Effector memory CD8-positive, alpha-beta T cell (primary cell): ENCODE results near the gene EHD3.

Experiments used
- ATAC-seq: fragments of 150-1000 bp; cut with Tn5 transposase; replicated peaks from 2 replicates; pipeline ENCODE4 v1.10.0; 2021; ENCODE audit warnings: mild to moderate bottlenecking, moderate library complexity
- DNase-seq, 3 experiments: peaks; one replicate each; pipeline ENCODE4 v3.0.0; 2021
- H3K27ac Mint-ChIP-seq, 2 donors: one replicate each; pipeline ENCODE4 v1.8.0; 2022; ENCODE audit warnings: mild to moderate bottlenecking in 2 of 2, mixed read lengths in 2 of 2, moderate library complexity in 2 of 2
- H3K27me3 Mint-ChIP-seq, 2 donors: one replicate each; pipeline ENCODE4 v1.8.0; 2022; ENCODE audit warnings: mixed read lengths in 2 of 2
- H3K36me3 Mint-ChIP-seq: one replicate; pipeline ENCODE4 v1.8.0; 2022; ENCODE audit warnings: mild to moderate bottlenecking, moderate library complexity, mixed read lengths; ENCODE audit not compliant: insufficient read depth
- H3K4me1 Mint-ChIP-seq, 2 donors: one replicate each; pipeline ENCODE4 v1.8.0; 2022; ENCODE audit warnings: low read depth in 2 of 2, mixed read lengths in 2 of 2
- H3K4me3 Mint-ChIP-seq, 2 donors: one replicate each; pipeline ENCODE4 v1.8.0; 2022; ENCODE audit warnings: mild to moderate bottlenecking in 2 of 2, mixed read lengths in 2 of 2, moderate library complexity in 2 of 2
- H3K9me3 Mint-ChIP-seq, 2 donors: one replicate each; pipeline ENCODE4 v1.8.0; 2022; ENCODE audit warnings: mixed read lengths in 2 of 2

The EHD3 gene

GRCh38 chr2:31234683-31235503 lies 941 bp downstream of the EHD3 start:
- DNase-seq (no peak), ATAC-seq (no peak)
- H3K4me1 Mint-ChIP-seq = peaks cover 9 to 15% of the 10 kb centered on the region in 2 donors
- H3K4me3 Mint-ChIP-seq = peak overlapping the region; percentile 79 to 81
- H3K27ac Mint-ChIP-seq = peak overlapping the region in 1 of 2 donors; percentile 56
- peaks cover 0 to 17% of the 10 kb centered on the region in 2 donors for H3K27me3 Mint-ChIP-seq
- no peaks in the 10 kb centered on the region for H3K9me3 Mint-ChIP-seq
- no peaks in the 10 kb centered on the region for H3K36me3 Mint-ChIP-seq

- peaks cover 9 to 17% of the 10 kb centered on the region in 2 donors for H3K4me1 Mint-ChIP-seq
Measured at GRCh38 chr2:31235504-31235902, 1.6 kb downstream of the EHD3 start.

GRCh38 chr2:31236433-31237205 lies 2.7 kb downstream of the EHD3 start:
- no peak for DNase-seq
- Mint-ChIP-seq H3K27me3 (peaks cover 0 to 3% of the 10 kb centered on the region in 2 donors), H3K4me1 (peaks cover 9 to 17% of the 10 kb centered on the region in 2 donors), H3K9me3 (no peaks in the 10 kb centered on the region), H3K27ac (no peak overlapping the region), H3K4me3 (no peak overlapping the region), H3K36me3 (no peaks in the 10 kb centered on the region)
- no peak for ATAC-seq

More at GRCh38 chr2:31235504-31235902, 1.6 kb downstream of the EHD3 start:
- H3K27ac Mint-ChIP-seq = peak overlapping the region in 1 of 2 donors; percentile 56
- peak overlapping the region; percentile 79 to 81 for H3K4me3 Mint-ChIP-seq
- peaks cover 0 to 14% of the 10 kb centered on the region in 2 donors for H3K27me3 Mint-ChIP-seq
- DNase-seq (no peak), ATAC-seq (no peak)
- H3K9me3 Mint-ChIP-seq = no peaks in the 10 kb centered on the region
- H3K36me3 Mint-ChIP-seq = no peaks in the 10 kb centered on the region

- Mint-ChIP-seq H3K9me3 (no peaks in the 10 kb centered on the region), H3K36me3 (no peaks in the 10 kb centered on the region), H3K4me1 (peaks cover 9 to 17% of the 10 kb centered on the region in 2 donors), H3K4me3 (no peak overlapping the region), H3K27me3 (no peaks in the 10 kb centered on the region), H3K27ac (no peak overlapping the region)
- DNase-seq (no peak), ATAC-seq (no peak)
Measured at GRCh38 chr2:31237348-31238017, 3.5 kb downstream of the EHD3 start.

- DNase-seq (no peak), ATAC-seq (no peak)
- Mint-ChIP-seq H3K36me3 (no peaks in the 10 kb centered on the region), H3K27me3 (no peaks in the 10 kb centered on the region), H3K4me1 (peaks cover 9 to 14% of the 10 kb centered on the region in 2 donors), H3K9me3 (no peaks in the 10 kb centered on the region), H3K27ac (peak overlapping the region in 1 of 2 donors; percentile 45), H3K4me3 (no peak overlapping the region)
Measured at GRCh38 chr2:31238126-31238905, 4.4 kb downstream of the EHD3 start.

- Mint-ChIP-seq H3K4me3 (no peak overlapping the region), H3K9me3 (no peaks in the 10 kb centered on the region), H3K4me1 (peaks cover 9 to 13% of the 10 kb centered on the region in 2 donors), H3K27ac (peak overlapping the region in 1 of 2 donors; percentile 45), H3K36me3 (peaks cover under 1% of the 10 kb centered on the region), H3K27me3 (no peaks in the 10 kb centered on the region)
- ATAC-seq (no peak), DNase-seq (no peak)
Measured at GRCh38 chr2:31238906-31239592, 5.1 kb downstream of the EHD3 start.

GRCh38 chr2:31239593-31240177 lies 5.7 kb downstream of the EHD3 start:
- H3K36me3 Mint-ChIP-seq = peaks cover 4% of the 10 kb centered on the region
- H3K27me3 Mint-ChIP-seq = no peaks in the 10 kb centered on the region
- H3K27ac Mint-ChIP-seq = no peak overlapping the region
- H3K4me1 Mint-ChIP-seq = peaks cover 9 to 11% of the 10 kb centered on the region in 2 donors
- no peak overlapping the region for H3K4me3 Mint-ChIP-seq
- ATAC-seq (no peak), DNase-seq (no peak)
- H3K9me3 Mint-ChIP-seq = no peaks in the 10 kb centered on the region

- Mint-ChIP-seq H3K27me3 (no peaks in the 10 kb centered on the region), H3K36me3 (peaks cover 4% of the 10 kb centered on the region), H3K9me3 (no peaks in the 10 kb centered on the region), H3K27ac (peak overlapping the region in 1 of 2 donors; percentile 18), H3K4me1 (peaks cover 1 to 5% of the 10 kb centered on the region in 2 donors), H3K4me3 (no peak overlapping the region)
- DNase-seq = no peak
- no peak for ATAC-seq
Measured at GRCh38 chr2:31240381-31241365, 6.7 kb downstream of the EHD3 start.

- Mint-ChIP-seq H3K27ac (no peak overlapping the region), H3K27me3 (no peaks in the 10 kb centered on the region), H3K9me3 (no peaks in the 10 kb centered on the region), H3K4me1 (peaks cover 0 to 5% of the 10 kb centered on the region in 2 donors), H3K4me3 (no peak overlapping the region), H3K36me3 (peaks cover 4% of the 10 kb centered on the region)
- ATAC-seq (no peak), DNase-seq (no peak)
Measured at GRCh38 chr2:31241625-31242270, 7.8 kb downstream of the EHD3 start.

GRCh38 chr2:31243053-31243452 lies 9.1 kb downstream of the EHD3 start:
- H3K9me3 Mint-ChIP-seq = no peaks in the 10 kb centered on the region
- H3K27me3 Mint-ChIP-seq = no peaks in the 10 kb centered on the region
- H3K4me3 Mint-ChIP-seq = no peak overlapping the region
- peaks cover 4% of the 10 kb centered on the region for H3K36me3 Mint-ChIP-seq
- H3K27ac Mint-ChIP-seq = no peak overlapping the region
- DNase-seq (no peak), ATAC-seq (no peak)
- peaks cover 0 to 5% of the 10 kb centered on the region in 2 donors for H3K4me1 Mint-ChIP-seq

- ATAC-seq = no peak
- Mint-ChIP-seq H3K36me3 (peaks cover 4% of the 10 kb centered on the region), H3K27ac (no peak overlapping the region)
Measured at GRCh38 chr2:31244101-31244500, 10.1 kb downstream of the EHD3 start.

More at GRCh38 chr2:31244101-31244500, 10.1 kb downstream of the EHD3 start:
- no peak for DNase-seq
- Mint-ChIP-seq H3K4me3 (no peak overlapping the region), H3K4me1 (peaks cover 0 to 2% of the 10 kb centered on the region in 2 donors), H3K27me3 (no peaks in the 10 kb centered on the region), H3K9me3 (no peaks in the 10 kb centered on the region)
